NCI-H1694 (cell line): ENCODE results near the gene TTLL12.

Experiments
- DNase-seq: peaks from one replicate; lab custom pipeline; 2025; lab: John Stamatoyannopoulos, UW

TTLL12 gene

GRCh38 chr22:43186272-43187170 lies at the start of gene TTLL12:
Gene TTLL12 (minus strand): TSS chr22:43187134. CDS start chr22:43187069, 65 bp downstream.
- no peak for DNase-seq

GRCh38 chr22:43235445-43236409 lies 48.8 kb upstream of the TTLL12 start:
- no peak for DNase-seq

- peak; percentile 21 for DNase-seq
These were observed 47.5 kb upstream of the TTLL12 start for GRCh38 chr22:43234264-43234988.

- DNase-seq: no peak
These were observed 46.6 kb upstream of the TTLL12 start for GRCh38 chr22:43233529-43233928.

GRCh38 chr22:43232445-43232844 lies 45.5 kb upstream of the TTLL12 start:
- no peak for DNase-seq

GRCh38 chr22:43231724-43232034 lies 44.7 kb upstream of the TTLL12 start:
- no peak for DNase-seq

- DNase-seq: peak; percentile 69
These were observed 44.2 kb upstream of the TTLL12 start for GRCh38 chr22:43230971-43231723.

GRCh38 chr22:43230571-43230970 lies 43.6 kb upstream of the TTLL12 start:
- DNase-seq: no peak

- DNase-seq: no peak
These were observed 41.9 kb upstream of the TTLL12 start for GRCh38 chr22:43228863-43229262.

- peak; percentile 45 for DNase-seq
These were observed 41.4 kb upstream of the TTLL12 start for GRCh38 chr22:43228330-43228729.

GRCh38 chr22:43227239-43227630 lies 40.3 kb upstream of the TTLL12 start:
- no peak for DNase-seq

- no peak for DNase-seq
These were observed 39.7 kb upstream of the TTLL12 start for GRCh38 chr22:43226377-43227238.

GRCh38 chr22:43225609-43226008 lies 38.7 kb upstream of the TTLL12 start:
- DNase-seq: no peak

GRCh38 chr22:43222987-43223386 lies 36.1 kb upstream of the TTLL12 start:
- DNase-seq: no peak

- no peak for DNase-seq
These were observed 35.3 kb upstream of the TTLL12 start for GRCh38 chr22:43222262-43222661.

- no peak for DNase-seq
These were observed 33.9 kb upstream of the TTLL12 start for GRCh38 chr22:43220625-43221380.

GRCh38 chr22:43218786-43219185 lies 31.9 kb upstream of the TTLL12 start:
- DNase-seq: no peak

GRCh38 chr22:43217285-43218030 lies 30.5 kb upstream of the TTLL12 start:
- DNase-seq: no peak

- no peak for DNase-seq
These were observed 29.8 kb upstream of the TTLL12 start for GRCh38 chr22:43216738-43217137.
